RWPE1 (cell line): ENCODE measurements around the gene TSEN54.

ENCODE experiments used
- CTCF ChIA-PET: fragments of 350-600 bp; sonication (Branson Sonifier 250); formaldehyde crosslinking; extraction: SDS; loops from one replicate; lab custom pipeline; 2021; lab: Yijun Ruan, JAX
- POLR2A ChIA-PET: fragments of 400-600 bp; formaldehyde crosslinking; extraction: SDS; loops from one replicate; lab custom pipeline; 2020; ENCODE audit warnings: antibody characterized with exemption; ENCODE audit not compliant: low non-redundant PET; lab: Yijun Ruan, JAX
- DNase-seq: peaks from one replicate; pipeline ENCODE4 v3.0.0; 2012; ENCODE audit warnings: low spot score
- H3K27ac ChIP-seq: fragments of 450-650 bp; 2 replicates; pipeline ENCODE4 v1.5.1; 2017
- CTCF ChIP-seq: fragments of 450-650 bp; conservative IDR thresholded peaks from 2 replicates; pipeline ENCODE4 v1.5.1; 2017; ENCODE audit warnings: low read depth, mild to moderate bottlenecking

Gene TSEN54

GRCh38 chr17:75525806-75526554 lies 9.7 kb downstream of the TSEN54 start:
- peak overlapping the region; percentile 78 for H3K27ac ChIP-seq
- no peak for DNase-seq
- CTCF ChIA-PET: interaction anchor here (0.6 kb wide), 1 partner anchor 24 kb away, joined by 4 read pairs; no protein-coding TSS in a partner anchor
- no peak for TF ChIP-seq CTCF
- POLR2A ChIA-PET: interaction anchor here (1.0 to 1.6 kb wide), 3 partner anchors 9 to 55 kb away, joined by 3 to 13 read pairs (median 3); partner anchors contain the start of gene TSEN54

DNA sequence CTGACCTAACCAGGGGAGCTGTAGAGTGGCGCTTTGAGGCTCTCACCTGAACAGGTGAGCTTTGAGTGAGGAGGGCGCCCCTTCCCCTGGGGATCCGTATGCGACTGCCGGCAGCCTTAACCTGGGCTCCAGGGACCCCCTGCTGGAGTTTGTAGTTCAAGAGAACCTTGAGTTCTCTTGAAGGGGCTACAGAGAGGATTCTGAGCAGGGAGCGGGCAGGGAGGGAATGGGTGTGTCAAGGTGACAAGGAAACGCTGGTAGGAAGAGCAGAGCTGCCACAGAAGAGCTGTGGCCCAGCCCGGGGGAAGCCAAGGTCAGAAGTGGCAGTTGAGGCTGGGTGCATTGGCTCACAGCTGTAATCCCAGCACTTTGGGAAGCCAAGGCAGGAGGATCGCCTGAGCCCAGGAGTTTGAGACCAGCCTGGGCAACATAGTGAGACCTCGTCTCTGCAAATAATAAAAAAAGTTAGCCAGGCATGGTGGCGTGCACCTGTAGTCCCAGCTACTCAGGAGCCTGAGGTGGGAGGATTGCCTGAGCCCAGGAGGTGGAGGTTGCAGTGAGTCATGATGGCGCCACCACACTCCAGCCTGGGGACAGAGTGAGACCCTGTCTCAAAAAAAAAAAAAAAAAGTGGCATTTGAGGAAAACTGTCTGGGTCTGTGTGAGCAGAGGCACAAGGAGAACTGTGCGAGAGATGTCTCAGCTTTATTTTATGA lies 10.4 kb downstream of the TSEN54 start:
- ChIA-PET CTCF (interaction anchor here (0.6 kb wide), 1 partner anchor 23 kb away, joined by 4 read pairs; no protein-coding TSS in a partner anchor), POLR2A (interaction anchor here (0.6 to 1.2 kb wide), 2 partner anchors 10 to 119 kb away, joined by 3 read pairs; partner anchors contain the start of gene TSEN54)
- no peak for TF ChIP-seq CTCF
- H3K27ac ChIP-seq: no peak overlapping the region
- DNase-seq: no peak

- POLR2A ChIA-PET: interaction anchor here (1.1 kb wide), 1 partner anchor 18 kb away, joined by 3 read pairs; no protein-coding TSS in a partner anchor
- TF ChIP-seq CTCF: no peak
- CTCF ChIA-PET: interaction anchor here (0.5 kb wide), 1 partner anchor 17 kb away, joined by 4 read pairs; no protein-coding TSS in a partner anchor
- no peak overlapping the region for H3K27ac ChIP-seq
- DNase-seq: no peak
Measured at GRCh38 chr17:75530837-75531720, 14.8 kb downstream of the TSEN54 start.

GRCh38 chr17:75531721-75532072 lies 15.4 kb downstream of the TSEN54 start:
- POLR2A ChIA-PET: interaction anchor here (0.5 to 1.1 kb wide), 3 partner anchors 16 to 49 kb away, joined by 3 to 4 read pairs (median 3); partner anchors contain the start of gene TSEN54
- CTCF ChIA-PET: interaction anchor here (0.5 to 0.6 kb wide), 2 partner anchors 18 to 1003 kb away, joined by 3 to 4 read pairs; no protein-coding TSS in a partner anchor
- TF ChIP-seq CTCF: no peak
- DNase-seq: peak; percentile 72
- no peak overlapping the region for H3K27ac ChIP-seq

DNA sequence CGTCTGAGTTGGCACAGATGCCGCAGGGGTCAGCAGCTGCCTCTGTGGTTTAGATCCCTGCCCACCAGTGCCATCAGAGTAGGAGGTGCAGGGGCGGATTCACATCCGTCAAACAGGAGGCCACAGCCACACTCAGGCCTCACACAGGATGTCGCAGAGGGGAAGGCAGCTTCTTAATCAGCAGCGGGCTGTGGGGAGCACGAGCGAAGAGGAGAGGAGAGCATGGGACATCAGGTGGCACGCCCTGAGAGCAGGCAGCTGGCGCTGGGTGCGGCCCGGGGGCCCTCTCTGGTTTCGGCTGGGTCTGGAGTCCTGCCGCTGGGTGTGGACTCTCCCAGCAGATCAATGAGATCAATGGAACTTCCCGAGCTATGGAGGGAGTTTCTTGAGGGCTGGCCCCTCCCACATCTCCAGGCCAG lies 18.8 kb downstream of the TSEN54 start:
- ChIA-PET POLR2A (interaction anchor here (0.8 kb wide), 1 partner anchor 19 kb away, joined by 3 read pairs; the partner anchor contains the start of gene TSEN54), CTCF (interaction anchor here (0.7 kb wide), 1 partner anchor 33 kb away, joined by 4 read pairs; no protein-coding TSS in a partner anchor)
- DNase-seq: no peak
- no peak for TF ChIP-seq CTCF
- H3K27ac ChIP-seq: no peak overlapping the region
